Neural cell (in vitro differentiated cells): ENCODE results near the gene ST7L. TPM values are rescaled to one million over a fixed set of nuclear protein-coding genes. Genes with fewer than 3 reads are reported as not detected.

Experiments
- H2AFZ ChIP-seq: fragments of 200-600, 300-800 bp; sonication (generic), shearing (Covaris generic); 2 replicates; pipeline ENCODE4 v1.6.0; 2014; ENCODE audit warnings: low read depth, mild to moderate bottlenecking, antibody characterized with exemption, low read length, moderate library complexity
- H3F3A ChIP-seq: fragments of 200-600 bp; shearing (Covaris generic); 2 replicates; pipeline ENCODE4 v1.6.1; 2016; ENCODE audit warnings: mild to moderate bottlenecking, moderate library complexity, mixed read lengths, antibody characterized with exemption, low read length; ENCODE audit not compliant: insufficient read depth, poor library complexity, severe bottlenecking
- H3K27ac ChIP-seq: fragments of 200-600, 300-800 bp; sonication (generic), shearing (Covaris generic); 2 replicates; pipeline ENCODE4 v1.5.1; 2014; ENCODE audit warnings: mild to moderate bottlenecking, low read length, moderate library complexity
- H3K27me3 ChIP-seq: fragments of 300-800, 200-600 bp; sonication (generic), shearing (Covaris generic); 2 replicates; pipeline ENCODE4 v1.6.0; 2014; ENCODE audit warnings: mild to moderate bottlenecking, low read depth, low read length, moderate library complexity; ENCODE audit not compliant: insufficient read depth
- H3K36me3 ChIP-seq: fragments of 300-800, 200-600 bp; sonication (generic), shearing (Covaris generic); 2 replicates; pipeline ENCODE4 v1.5.1; 2014; ENCODE audit warnings: mild to moderate bottlenecking, antibody characterized with exemption, low read length, moderate library complexity; ENCODE audit not compliant: insufficient read depth
- H3K4me2 ChIP-seq: fragments of 300-800, 200-600 bp; sonication (generic), shearing (Covaris generic); 2 replicates; pipeline ENCODE4 v1.6.0; 2014; ENCODE audit warnings: mild to moderate bottlenecking, low read length
- H3K4me3 ChIP-seq: fragments of 300-800, 200-600 bp; sonication (generic), shearing (Covaris generic); 2 replicates; pipeline ENCODE4 v1.5.1; 2014; ENCODE audit warnings: mild to moderate bottlenecking, low read length, moderate library complexity
- H3K79me2 ChIP-seq: fragments of 200-600 bp; shearing (Covaris generic); replicated peaks from 2 replicates; pipeline ENCODE4 v1.6.0; 2014; ENCODE audit warnings: mild to moderate bottlenecking, low read length, moderate library complexity; ENCODE audit not compliant: insufficient read depth
- H3K9ac ChIP-seq: fragments of 300-800, 200-600 bp; sonication (generic), shearing (Covaris generic); 2 replicates; pipeline ENCODE4 v1.6.1; 2016; ENCODE audit warnings: mild to moderate bottlenecking, low read length, mixed read lengths
- H3K9me2 ChIP-seq: fragments of 200-600 bp; shearing (Covaris generic); 2 replicates; pipeline ENCODE4 v1.6.1; 2016; ENCODE audit warnings: mild to moderate bottlenecking, low read length, mixed read lengths; ENCODE audit not compliant: insufficient read depth
- H3K9me3 ChIP-seq: fragments of 200-600, 300-800 bp; sonication (generic), shearing (Covaris generic); 2 replicates; pipeline ENCODE4 v1.6.1; 2016; ENCODE audit warnings: mild to moderate bottlenecking, mixed run types, low read length, moderate library complexity, mixed read lengths
- H4K20me1 ChIP-seq: fragments of 200-600 bp; shearing (Covaris generic); 2 replicates; pipeline ENCODE4 v1.6.1; 2016; ENCODE audit warnings: mild to moderate bottlenecking, mixed run types; ENCODE audit not compliant: insufficient read depth
- EP300 ChIP-seq: fragments of 450-650 bp; conservative IDR thresholded peaks from 2 replicates; pipeline ENCODE4 v1.6.1; 2014; ENCODE audit warnings: antibody characterized with exemption, mild to moderate bottlenecking, moderate library complexity; ENCODE audit not compliant: poor library complexity, severe bottlenecking
- EZH2 ChIP-seq: fragments of 200-600, 300-800 bp; shearing (Covaris generic), sonication (generic); IDR thresholded peaks from 2 replicates; pipeline ENCODE4 v1.6.1; 2014; ENCODE audit warnings: antibody characterized with exemption, low read length, borderline replicate concordance, mild to moderate bottlenecking; ENCODE audit not compliant: insufficient read depth, poor library complexity, severe bottlenecking
- MXI1 ChIP-seq: fragments of 450-650 bp; conservative IDR thresholded peaks from 2 replicates; pipeline ENCODE4 v1.6.1; 2014; ENCODE audit warnings: antibody characterized with exemption, mild to moderate bottlenecking; ENCODE audit not compliant: poor library complexity, severe bottlenecking
- POLR2AphosphoS5 ChIP-seq: IDR thresholded peaks from 2 replicates; pipeline ENCODE4 v1.6.1; 2012
- RAD21 ChIP-seq: fragments of 450-650 bp; conservative IDR thresholded peaks from 2 replicates; pipeline ENCODE4 v1.6.1; 2014; ENCODE audit warnings: antibody characterized with exemption, mild to moderate bottlenecking, moderate library complexity
- SMC3 ChIP-seq: fragments of 450-650 bp; conservative IDR thresholded peaks from 2 replicates; pipeline ENCODE4 v1.6.1; 2014; ENCODE audit warnings: antibody characterized with exemption, mild to moderate bottlenecking, moderate library complexity; ENCODE audit not compliant: poor library complexity
- TAF1 ChIP-seq: IDR thresholded peaks from 2 replicates; pipeline ENCODE4 v1.6.1; 2012; ENCODE audit warnings: low read depth
- polyA plus RNA-seq: library from polyadenylated mRNA; depleted of rRNA; stranded (reverse); fragments of >200 nt; gene quantifications from 2 replicates; pipeline ENCODE4 v1.2.3, GENCODE V29; 2014
- TF ChIP-seq, protein P1 (sequence below): fragments of 450-650 bp; IDR thresholded peaks from 2 replicates; pipeline ENCODE4 v1.5.1; 2014; ENCODE audit warnings: antibody characterized with exemption, mild to moderate bottlenecking, moderate library complexity; ENCODE audit not compliant: poor library complexity, severe bottlenecking
- TF ChIP-seq, protein P2 (sequence below): IDR thresholded peaks from 2 replicates; pipeline ENCODE4 v1.6.1; 2012; ENCODE audit warnings: borderline replicate concordance

ST7L gene
- polyA plus RNA-seq, 1 donor from 2014 or later: 33.7 TPM

DNA sequence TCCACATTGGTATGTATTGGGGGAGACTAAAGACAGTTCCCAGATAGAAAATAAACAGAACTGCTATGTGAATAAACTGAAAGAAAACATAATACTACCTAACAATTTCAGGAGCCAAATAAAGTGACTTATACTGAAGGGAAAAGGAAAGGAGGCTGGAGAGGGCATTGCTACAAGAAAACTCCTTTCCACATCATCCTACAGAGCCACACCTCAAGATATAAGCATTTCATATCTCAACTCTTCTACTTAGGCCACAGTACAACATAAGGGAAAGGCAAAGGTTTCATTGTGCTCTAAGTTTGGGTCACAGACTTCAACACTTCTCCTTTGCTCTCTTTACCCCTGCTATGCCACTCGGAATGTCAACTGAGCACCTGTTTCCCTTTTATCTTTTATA, 54.9 kb downstream of the ST7L start:
- H2AFZ ChIP-seq: no peak overlapping the region

DNA sequence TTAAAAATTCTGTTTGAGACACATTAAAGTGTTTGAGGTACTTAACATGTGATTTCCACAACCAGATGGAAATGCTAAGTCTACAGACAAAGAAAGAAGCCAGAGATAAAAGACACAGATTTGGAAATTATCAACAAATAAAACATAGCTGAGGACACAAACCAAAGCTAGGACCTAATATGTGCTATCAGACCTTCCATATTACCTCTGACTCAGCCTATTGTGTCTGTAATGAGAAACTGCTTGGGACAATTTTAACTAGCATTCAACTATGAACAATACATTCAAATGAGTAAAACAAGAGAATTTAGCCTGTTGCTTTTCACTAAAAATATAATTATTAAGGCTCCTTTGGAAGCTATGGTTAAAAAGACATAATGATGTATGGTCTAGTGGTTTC, 55.6 kb downstream of the ST7L start:
- Histone ChIP-seq H2AFZ (no peak overlapping the region), H3K27me3 (no peaks in the 10 kb centered on the region), H3K9ac (no peak overlapping the region), H3K36me3 (peaks cover 4% of the 10 kb centered on the region), H4K20me1 (no peaks in the 10 kb centered on the region), H3K4me3 (no peak overlapping the region), H3K79me2 (no peaks in the 10 kb centered on the region), H3K4me2 (no peak overlapping the region), H3K27ac (no peak overlapping the region), H3F3A (no peaks in the 10 kb centered on the region), H3K9me2 (no peaks in the 10 kb centered on the region), H3K9me3 (no peaks in the 10 kb centered on the region)
- no peak for TF ChIP-seq EP300
- TF ChIP-seq TAF1: no peak
- TF ChIP-seq, protein P1, sequence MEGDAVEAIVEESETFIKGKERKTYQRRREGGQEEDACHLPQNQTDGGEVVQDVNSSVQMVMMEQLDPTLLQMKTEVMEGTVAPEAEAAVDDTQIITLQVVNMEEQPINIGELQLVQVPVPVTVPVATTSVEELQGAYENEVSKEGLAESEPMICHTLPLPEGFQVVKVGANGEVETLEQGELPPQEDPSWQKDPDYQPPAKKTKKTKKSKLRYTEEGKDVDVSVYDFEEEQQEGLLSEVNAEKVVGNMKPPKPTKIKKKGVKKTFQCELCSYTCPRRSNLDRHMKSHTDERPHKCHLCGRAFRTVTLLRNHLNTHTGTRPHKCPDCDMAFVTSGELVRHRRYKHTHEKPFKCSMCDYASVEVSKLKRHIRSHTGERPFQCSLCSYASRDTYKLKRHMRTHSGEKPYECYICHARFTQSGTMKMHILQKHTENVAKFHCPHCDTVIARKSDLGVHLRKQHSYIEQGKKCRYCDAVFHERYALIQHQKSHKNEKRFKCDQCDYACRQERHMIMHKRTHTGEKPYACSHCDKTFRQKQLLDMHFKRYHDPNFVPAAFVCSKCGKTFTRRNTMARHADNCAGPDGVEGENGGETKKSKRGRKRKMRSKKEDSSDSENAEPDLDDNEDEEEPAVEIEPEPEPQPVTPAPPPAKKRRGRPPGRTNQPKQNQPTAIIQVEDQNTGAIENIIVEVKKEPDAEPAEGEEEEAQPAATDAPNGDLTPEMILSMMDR: no peak
- no peak for TF ChIP-seq SMC3
- no peak for TF ChIP-seq MXI1
- TF ChIP-seq EZH2: no peak
- TF ChIP-seq, protein P2, sequence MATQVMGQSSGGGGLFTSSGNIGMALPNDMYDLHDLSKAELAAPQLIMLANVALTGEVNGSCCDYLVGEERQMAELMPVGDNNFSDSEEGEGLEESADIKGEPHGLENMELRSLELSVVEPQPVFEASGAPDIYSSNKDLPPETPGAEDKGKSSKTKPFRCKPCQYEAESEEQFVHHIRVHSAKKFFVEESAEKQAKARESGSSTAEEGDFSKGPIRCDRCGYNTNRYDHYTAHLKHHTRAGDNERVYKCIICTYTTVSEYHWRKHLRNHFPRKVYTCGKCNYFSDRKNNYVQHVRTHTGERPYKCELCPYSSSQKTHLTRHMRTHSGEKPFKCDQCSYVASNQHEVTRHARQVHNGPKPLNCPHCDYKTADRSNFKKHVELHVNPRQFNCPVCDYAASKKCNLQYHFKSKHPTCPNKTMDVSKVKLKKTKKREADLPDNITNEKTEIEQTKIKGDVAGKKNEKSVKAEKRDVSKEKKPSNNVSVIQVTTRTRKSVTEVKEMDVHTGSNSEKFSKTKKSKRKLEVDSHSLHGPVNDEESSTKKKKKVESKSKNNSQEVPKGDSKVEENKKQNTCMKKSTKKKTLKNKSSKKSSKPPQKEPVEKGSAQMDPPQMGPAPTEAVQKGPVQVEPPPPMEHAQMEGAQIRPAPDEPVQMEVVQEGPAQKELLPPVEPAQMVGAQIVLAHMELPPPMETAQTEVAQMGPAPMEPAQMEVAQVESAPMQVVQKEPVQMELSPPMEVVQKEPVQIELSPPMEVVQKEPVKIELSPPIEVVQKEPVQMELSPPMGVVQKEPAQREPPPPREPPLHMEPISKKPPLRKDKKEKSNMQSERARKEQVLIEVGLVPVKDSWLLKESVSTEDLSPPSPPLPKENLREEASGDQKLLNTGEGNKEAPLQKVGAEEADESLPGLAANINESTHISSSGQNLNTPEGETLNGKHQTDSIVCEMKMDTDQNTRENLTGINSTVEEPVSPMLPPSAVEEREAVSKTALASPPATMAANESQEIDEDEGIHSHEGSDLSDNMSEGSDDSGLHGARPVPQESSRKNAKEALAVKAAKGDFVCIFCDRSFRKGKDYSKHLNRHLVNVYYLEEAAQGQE: no peak
- TF ChIP-seq POLR2AphosphoS5: no peak
- TF ChIP-seq RAD21: no peak

More for the DNA sequence above, 54.9 kb downstream of the ST7L start:
- Histone ChIP-seq H3K4me3 (no peak overlapping the region), H3K4me2 (no peak overlapping the region), H3K27ac (no peak overlapping the region), H3K9me2 (no peaks in the 10 kb centered on the region), H3K9ac (no peak overlapping the region), H3K27me3 (no peaks in the 10 kb centered on the region), H3K9me3 (no peaks in the 10 kb centered on the region), H3K36me3 (peaks cover 4% of the 10 kb centered on the region), H3F3A (no peaks in the 10 kb centered on the region), H4K20me1 (no peaks in the 10 kb centered on the region), H3K79me2 (no peaks in the 10 kb centered on the region)
- no peak for TF ChIP-seq SMC3
- TF ChIP-seq, protein P2: no peak
- no peak for TF ChIP-seq POLR2AphosphoS5
- no peak for TF ChIP-seq MXI1
- no peak for TF ChIP-seq TAF1
- TF ChIP-seq, protein P1: no peak
- no peak for TF ChIP-seq EZH2
- TF ChIP-seq EP300: no peak
- TF ChIP-seq RAD21: no peak
